ENCODE data around the gene CECR2.

The CECR2 gene

DNA sequence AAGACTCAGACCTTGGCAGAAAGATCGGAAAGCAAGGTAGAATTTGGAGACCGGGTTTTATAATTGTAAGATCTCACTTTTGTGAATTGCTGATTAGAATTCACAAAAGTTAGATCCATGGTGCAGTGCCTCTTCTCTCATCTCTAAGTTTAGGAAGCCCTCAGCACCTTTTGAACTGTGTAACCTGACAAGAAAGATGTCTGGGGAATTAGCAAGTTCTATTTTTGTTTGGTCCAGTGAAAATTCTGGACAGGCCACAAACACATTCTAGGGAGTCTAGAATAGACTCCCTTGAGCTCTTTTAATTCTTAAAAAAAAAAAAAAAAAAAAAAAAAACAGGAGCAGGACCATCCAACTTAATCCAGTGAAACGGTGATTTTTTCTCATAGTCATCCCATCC lies 66.1 kb downstream of the CECR2 start:
- no peaks in the 10 kb centered on the region for H3K36me3 ChIP-seq (ENCODE audit: insufficient read depth, insufficient read length, low read length)
- no peak for DNase-seq (ENCODE audit: low read depth, low spot score)
- no peaks in the 10 kb centered on the region for H3K9me3 ChIP-seq (ENCODE audit: insufficient read depth, low read length)
- H3K27me3 ChIP-seq (ENCODE audit: insufficient read depth, insufficient read length), result no peaks in the 10 kb centered on the region
- peaks cover 4% of the 10 kb centered on the region for H3K4me1 ChIP-seq (ENCODE audit: insufficient read depth, insufficient read length)
- H3K4me3 ChIP-seq (ENCODE audit: insufficient read length, low read depth), result no peak overlapping the region
- H3K9ac ChIP-seq (ENCODE audit: insufficient read length, low read depth), result no peak overlapping the region
- TF ChIP-seq ZNF274 (IDR thresholded peaks at IDR 0.05; ENCODE audit: low read depth, low read length) (no peak), YY1 (IDR thresholded peaks at IDR 0.05; ENCODE audit: insufficient read depth, insufficient read length) (no peak), SUZ12 (IDR thresholded peaks at IDR 0.05; ENCODE audit: extremely low read depth, insufficient read depth, insufficient read length) (no peak)

DNA sequence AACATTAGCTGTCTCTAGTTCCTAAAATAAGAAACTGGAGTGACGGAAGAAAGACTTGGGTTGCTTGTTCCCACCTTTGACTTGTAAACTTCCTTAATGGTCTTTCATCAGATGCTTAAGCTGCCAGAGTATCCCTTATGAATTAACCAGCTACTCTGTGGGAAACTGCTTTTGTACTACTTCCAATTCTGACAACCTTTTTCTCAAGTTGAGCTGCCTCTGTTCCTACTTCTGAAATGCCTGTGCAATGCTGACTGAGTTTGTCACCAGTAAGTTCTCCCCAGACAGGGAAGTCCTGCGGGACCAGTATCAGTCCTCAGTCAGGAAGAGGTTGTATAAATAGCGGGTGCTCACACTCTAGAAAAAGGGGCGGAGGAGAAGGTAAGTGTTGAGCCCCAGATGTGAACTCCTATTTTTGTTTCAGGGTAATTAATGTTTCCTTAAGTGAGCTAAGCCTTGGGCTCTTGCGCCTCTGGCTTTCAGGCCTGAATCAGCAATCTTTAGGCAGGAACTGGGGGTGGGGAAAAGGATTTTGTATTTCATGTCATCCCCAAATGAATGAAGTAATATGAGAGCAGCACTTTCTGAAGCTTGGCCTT lies 67.2 kb downstream of the CECR2 start:
- TF ChIP-seq SUZ12 (IDR thresholded peaks at IDR 0.05; ENCODE audit: extremely low read depth, insufficient read depth, insufficient read length) (no peak), ZNF274 (IDR thresholded peaks at IDR 0.05; ENCODE audit: low read depth, low read length) (no peak), YY1 (IDR thresholded peaks at IDR 0.05; ENCODE audit: insufficient read depth, insufficient read length) (no peak)
- H3K4me1 ChIP-seq (ENCODE audit: insufficient read depth, insufficient read length), result peaks cover 4% of the 10 kb centered on the region
- H3K9ac ChIP-seq (ENCODE audit: insufficient read length, low read depth), result no peak overlapping the region
- H3K36me3 ChIP-seq (ENCODE audit: insufficient read depth, insufficient read length, low read length), result no peaks in the 10 kb centered on the region
- no peak for DNase-seq (ENCODE audit: low read depth, low spot score)
- H3K9me3 ChIP-seq (ENCODE audit: insufficient read depth, low read length), result no peaks in the 10 kb centered on the region
- H3K27me3 ChIP-seq (ENCODE audit: insufficient read depth, insufficient read length), result no peaks in the 10 kb centered on the region
- no peak overlapping the region for H3K4me3 ChIP-seq (ENCODE audit: insufficient read length, low read depth)

DNA sequence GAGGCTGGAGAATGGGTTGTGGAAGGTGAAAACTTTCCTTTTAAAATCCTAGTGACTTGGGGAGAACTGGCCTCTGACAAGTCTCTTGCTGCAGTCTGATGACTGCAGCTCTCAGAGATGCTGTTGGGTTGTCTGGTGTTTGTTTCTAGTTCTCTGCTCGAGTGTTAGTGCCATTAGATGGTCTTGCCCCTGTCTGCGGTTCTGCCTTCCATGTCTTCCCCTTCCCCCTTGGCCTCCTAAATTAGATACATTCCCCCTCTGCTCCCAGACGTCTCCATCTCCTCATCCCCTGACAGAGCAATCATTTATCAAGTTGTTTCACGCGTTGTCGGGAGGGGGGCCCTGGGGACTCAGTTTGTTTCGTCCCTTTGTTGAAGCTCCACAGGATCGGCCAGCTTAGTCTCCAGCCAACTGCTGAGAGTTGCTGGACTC lies 67.7 kb downstream of the CECR2 start:
- no peak for DNase-seq (ENCODE audit: low read depth, low spot score)
- Histone ChIP-seq H3K9ac (ENCODE audit: insufficient read length, low read depth) (no peak overlapping the region), H3K36me3 (ENCODE audit: insufficient read depth, insufficient read length, low read length) (peaks cover 1% of the 10 kb centered on the region), H3K4me1 (ENCODE audit: insufficient read depth, insufficient read length) (peaks cover 4% of the 10 kb centered on the region), H3K9me3 (ENCODE audit: insufficient read depth, low read length) (no peaks in the 10 kb centered on the region), H3K4me3 (ENCODE audit: insufficient read length, low read depth) (no peak overlapping the region), H3K27me3 (ENCODE audit: insufficient read depth, insufficient read length) (no peaks in the 10 kb centered on the region)
- TF ChIP-seq ZNF274 (IDR thresholded peaks at IDR 0.05; ENCODE audit: low read depth, low read length), result no peak
- no peak for TF ChIP-seq SUZ12 (IDR thresholded peaks at IDR 0.05; ENCODE audit: extremely low read depth, insufficient read depth, insufficient read length)
- TF ChIP-seq YY1 (IDR thresholded peaks at IDR 0.05; ENCODE audit: insufficient read depth, insufficient read length), result no peak

DNA sequence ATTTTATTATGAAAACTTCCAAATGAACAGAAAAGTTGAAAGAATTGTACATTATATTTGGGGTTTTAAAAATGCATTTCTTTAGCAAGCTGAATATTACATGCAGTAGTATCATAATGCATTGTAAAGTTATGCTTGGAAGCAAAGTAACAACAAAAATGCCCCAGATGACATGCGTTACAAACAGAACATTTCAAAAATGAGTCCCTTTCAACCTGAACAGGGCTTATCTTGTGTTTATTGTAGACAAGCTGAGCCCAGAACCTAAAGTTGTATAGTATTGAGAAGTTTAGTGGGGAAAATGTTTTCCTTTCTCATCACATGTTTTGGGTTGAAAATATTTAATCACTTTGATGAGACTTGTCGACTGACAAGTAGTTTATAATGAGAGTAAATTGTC lies 68.8 kb downstream of the CECR2 start:
- Histone ChIP-seq H3K9ac (ENCODE audit: insufficient read length, low read depth) (no peak overlapping the region), H3K27me3 (ENCODE audit: insufficient read depth, insufficient read length) (no peaks in the 10 kb centered on the region), H3K36me3 (ENCODE audit: insufficient read depth, insufficient read length, low read length) (peaks cover 2% of the 10 kb centered on the region), H3K9me3 (ENCODE audit: insufficient read depth, low read length) (no peaks in the 10 kb centered on the region), H3K4me3 (ENCODE audit: insufficient read length, low read depth) (no peak overlapping the region), H3K4me1 (ENCODE audit: insufficient read depth, insufficient read length) (peaks cover 4% of the 10 kb centered on the region)
- TF ChIP-seq ZNF274 (IDR thresholded peaks at IDR 0.05; ENCODE audit: low read depth, low read length), result no peak
- no peak for TF ChIP-seq SUZ12 (IDR thresholded peaks at IDR 0.05; ENCODE audit: extremely low read depth, insufficient read depth, insufficient read length)
- no peak for TF ChIP-seq YY1 (IDR thresholded peaks at IDR 0.05; ENCODE audit: insufficient read depth, insufficient read length)
- no peak for DNase-seq (ENCODE audit: low read depth, low spot score)

DNA sequence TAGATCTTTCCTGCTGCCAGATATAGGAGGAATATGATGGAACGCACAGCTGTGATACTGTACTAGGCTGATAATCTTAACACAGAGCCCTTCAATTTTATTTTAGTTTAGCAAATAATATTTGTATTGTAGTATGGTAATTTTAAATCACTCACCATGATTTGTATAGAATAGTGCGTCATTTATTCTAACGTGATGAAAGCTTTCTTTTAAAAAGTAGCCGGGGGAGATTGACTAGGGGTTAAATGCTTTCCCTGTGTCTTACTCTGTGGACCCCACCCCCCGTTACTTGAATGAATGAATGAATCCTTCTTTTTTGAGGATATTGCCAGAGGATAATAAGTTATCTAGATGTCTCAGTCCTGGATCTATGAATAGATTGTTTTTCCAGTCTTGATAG lies 72.1 kb downstream of the CECR2 start:
- no peak for TF ChIP-seq ZNF274 (IDR thresholded peaks at IDR 0.05; ENCODE audit: low read depth, low read length)
- no peak for TF ChIP-seq YY1 (IDR thresholded peaks at IDR 0.05; ENCODE audit: insufficient read depth, insufficient read length)
- no peak for TF ChIP-seq SUZ12 (IDR thresholded peaks at IDR 0.05; ENCODE audit: extremely low read depth, insufficient read depth, insufficient read length)
- Histone ChIP-seq H3K9me3 (ENCODE audit: insufficient read depth, low read length) (no peaks in the 10 kb centered on the region), H3K9ac (ENCODE audit: insufficient read length, low read depth) (no peak overlapping the region), H3K4me1 (ENCODE audit: insufficient read depth, insufficient read length) (peaks cover 3% of the 10 kb centered on the region), H3K27me3 (ENCODE audit: insufficient read depth, insufficient read length) (no peaks in the 10 kb centered on the region), H3K36me3 (ENCODE audit: insufficient read depth, insufficient read length, low read length) (peaks cover 2% of the 10 kb centered on the region), H3K4me3 (ENCODE audit: insufficient read length, low read depth) (no peak overlapping the region)
- DNase-seq (ENCODE audit: low read depth, low spot score), result no peak

DNA sequence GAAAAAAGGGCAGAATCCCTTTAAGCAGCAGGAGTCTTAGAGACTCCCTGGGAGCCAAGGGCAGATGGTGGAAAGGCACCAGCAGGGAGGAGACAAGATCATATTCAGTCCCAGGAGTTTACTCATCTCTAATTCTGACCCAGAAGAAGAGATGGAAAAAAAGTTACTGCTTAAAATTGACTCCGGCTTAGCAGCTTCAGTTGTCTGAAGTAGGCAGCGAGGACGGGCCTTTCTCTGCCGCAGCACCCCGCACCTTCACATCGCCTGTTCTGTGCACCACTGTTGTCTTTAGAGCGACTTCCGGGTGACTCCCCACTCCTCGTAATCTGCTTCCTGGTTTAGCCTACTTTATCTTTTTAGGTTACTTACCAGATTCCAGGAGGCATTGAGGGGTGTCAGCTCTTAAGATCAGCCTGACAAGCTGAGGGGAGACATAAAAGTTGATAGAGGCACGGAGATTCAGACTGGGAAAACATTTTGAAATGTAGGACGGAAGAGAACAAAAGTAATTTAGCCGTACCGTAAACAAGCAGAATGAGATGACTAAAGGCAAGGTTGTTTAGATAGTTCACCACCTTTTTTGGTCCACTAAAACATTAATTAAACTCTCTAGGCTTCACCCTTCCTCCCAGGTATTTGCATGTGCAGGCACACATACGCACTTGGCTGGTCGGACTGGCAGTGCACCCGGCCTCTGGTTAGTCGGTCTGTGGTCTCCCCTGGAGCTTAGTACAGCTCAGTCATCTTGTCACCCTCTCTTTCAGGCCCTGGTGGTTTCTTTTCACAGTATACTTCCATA lies 74.3 kb downstream of the CECR2 start:
- TF ChIP-seq SUZ12 (IDR thresholded peaks at IDR 0.05; ENCODE audit: extremely low read depth, insufficient read depth, insufficient read length) (no peak), ZNF274 (IDR thresholded peaks at IDR 0.05; ENCODE audit: low read depth, low read length) (no peak), YY1 (IDR thresholded peaks at IDR 0.05; ENCODE audit: insufficient read depth, insufficient read length) (no peak)
- H3K9me3 ChIP-seq (ENCODE audit: insufficient read depth, low read length), result no peaks in the 10 kb centered on the region; the same call in 1 of the 2 replicates
- H3K9ac ChIP-seq (ENCODE audit: insufficient read length, low read depth), result no peak overlapping the region
- peaks cover 2% of the 10 kb centered on the region for H3K36me3 ChIP-seq (ENCODE audit: insufficient read depth, insufficient read length, low read length)
- peaks cover 3% of the 10 kb centered on the region for H3K4me1 ChIP-seq (ENCODE audit: insufficient read depth, insufficient read length)
- DNase-seq (ENCODE audit: low read depth, low spot score), result no peak
- no peak overlapping the region for H3K4me3 ChIP-seq (ENCODE audit: insufficient read length, low read depth)
- H3K27me3 ChIP-seq (ENCODE audit: insufficient read depth, insufficient read length), result no peaks in the 10 kb centered on the region

DNA sequence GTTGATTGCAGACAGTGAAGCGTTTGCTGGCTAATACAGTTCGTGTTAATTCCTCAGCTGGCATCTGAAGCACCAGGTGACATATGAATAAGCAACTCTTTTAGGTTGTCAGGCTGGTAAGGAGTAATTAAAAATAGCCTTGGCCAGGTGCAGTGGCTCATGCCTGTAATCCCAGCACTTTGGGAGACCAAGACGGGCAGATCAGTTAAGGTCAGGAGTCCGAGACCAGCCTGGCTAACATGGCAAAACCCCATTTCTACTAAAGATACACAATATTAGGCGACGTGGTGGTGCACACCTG lies 74.9 kb downstream of the CECR2 start:
- no peaks in the 10 kb centered on the region for H3K27me3 ChIP-seq (ENCODE audit: insufficient read depth, insufficient read length)
- TF ChIP-seq SUZ12 (IDR thresholded peaks at IDR 0.05; ENCODE audit: extremely low read depth, insufficient read depth, insufficient read length) (no peak), ZNF274 (IDR thresholded peaks at IDR 0.05; ENCODE audit: low read depth, low read length) (no peak), YY1 (IDR thresholded peaks at IDR 0.05; ENCODE audit: insufficient read depth, insufficient read length) (no peak)

More for the DNA sequence above, 74.9 kb downstream of the CECR2 start:
- Histone ChIP-seq H3K36me3 (ENCODE audit: insufficient read depth, insufficient read length, low read length) (peaks cover 2% of the 10 kb centered on the region), H3K9me3 (ENCODE audit: insufficient read depth, low read length) (no peaks in the 10 kb centered on the region; the same call in 1 of the 2 replicates), H3K4me3 (ENCODE audit: insufficient read length, low read depth) (no peak overlapping the region), H3K4me1 (ENCODE audit: insufficient read depth, insufficient read length) (peaks cover 3% of the 10 kb centered on the region), H3K9ac (ENCODE audit: insufficient read length, low read depth) (no peak overlapping the region)
- no peak for DNase-seq (ENCODE audit: low read depth, low spot score)
